Body of pancreas (tissue), 4 donors: ENCODE measurements around the gene C9orf72.

Experiments used
- CTCF ChIP-seq, 7 experiments: fragments of 450-650 bp in 4 of 7; fragments of 200-600 bp in 3 of 7; sonication (generic) in 3 of 7; IDR thresholded peaks; one replicate each; pipeline ENCODE4 v1.5.1; 2016 to 2019; ENCODE audit warnings: antibody characterized with exemption in 7 of 7
- POLR2A ChIP-seq, 3 donors: fragments of 450-650 bp; IDR thresholded peaks; one replicate each; pipeline ENCODE4 v1.6.1; 2016; ENCODE audit warnings: antibody characterized with exemption in 3 of 3, mild to moderate bottlenecking in 2 of 3

- TF ChIP-seq POLR2A (IDR thresholded peaks at IDR 0.05) (no peak), CTCF (IDR thresholded peaks at IDR 0.05) (no peak)
These were observed 58.7 kb downstream of the C9orf72 start for GRCh38 chr9:27514551-27514950.
